ENCODE results near the gene MUC6. TPM values are rescaled to one million over a fixed set of nuclear protein-coding genes. Genes with fewer than 3 reads are reported as not detected.

Gene MUC6
- total RNA-seq, 4 donors from 2014 or later: 0.43 to 3.5 TPM; not detected in 2

DNA sequence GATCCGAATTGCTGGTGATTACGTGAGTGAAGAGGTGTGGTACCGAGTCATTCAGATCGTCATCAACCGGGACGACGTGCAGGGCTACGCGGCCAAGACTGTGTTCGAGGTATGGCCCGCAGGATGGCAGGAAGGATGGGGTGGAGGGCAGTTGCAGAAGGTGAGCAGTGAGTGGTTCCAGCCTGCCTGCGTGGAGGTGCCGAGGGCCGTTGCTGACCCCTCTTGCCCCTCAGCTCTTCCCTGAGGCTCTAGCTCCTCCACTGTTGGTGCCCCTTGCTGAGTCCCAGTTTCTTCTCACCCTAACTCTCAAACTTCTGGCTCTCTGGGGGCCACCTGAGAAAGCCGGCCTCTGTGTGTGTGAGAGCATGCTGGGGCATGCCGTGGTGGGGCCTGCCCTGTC is 43.9 kb downstream of the MUC6 start:
- Histone ChIP-seq H3K4me3 (no peak overlapping the region), H3K27ac (no peak overlapping the region), H3K9me3 (no peaks in the 10 kb centered on the region), H3K4me1 (no peaks in the 10 kb centered on the region), H3K36me3 (no peaks in the 10 kb centered on the region), H3K27me3 (no peaks in the 10 kb centered on the region)
- TF ChIP-seq POLR2A (IDR thresholded peaks at IDR 0.05) (no peak), CTCF (IDR thresholded peaks at IDR 0.05) (no peak)
- no peak for DNase-seq
- intact Hi-C loops (cut with DNase I; ENCODE audit: low total_unique reads): no loop called here

GRCh38 chr11:991711-992307 is 44.7 kb downstream of the MUC6 start:
- H3K4me1 ChIP-seq: no peaks in the 10 kb centered on the region
- H3K9me3 ChIP-seq: no peaks in the 10 kb centered on the region
- TF ChIP-seq POLR2A (IDR thresholded peaks at IDR 0.05) (no peak), CTCF (IDR thresholded peaks at IDR 0.05) (no peak)
- no peak overlapping the region for H3K27ac ChIP-seq
- H3K27me3 ChIP-seq: no peaks in the 10 kb centered on the region
- H3K4me3 ChIP-seq: no peak overlapping the region
- DNase-seq: no peak
- intact Hi-C loops (cut with DNase I; ENCODE audit: low total_unique reads): no loop called here
- H3K36me3 ChIP-seq: no peaks in the 10 kb centered on the region

- Histone ChIP-seq H3K27ac (no peak overlapping the region), H3K9me3 (no peaks in the 10 kb centered on the region), H3K4me3 (no peak overlapping the region), H3K4me1 (no peaks in the 10 kb centered on the region), H3K36me3 (no peaks in the 10 kb centered on the region), H3K27me3 (no peaks in the 10 kb centered on the region)
- intact Hi-C loops (cut with DNase I; ENCODE audit: low total_unique reads): no loop called here
- TF ChIP-seq CTCF (IDR thresholded peaks at IDR 0.05): no peak
- no peak for TF ChIP-seq POLR2A (IDR thresholded peaks at IDR 0.05)
- DNase-seq: no peak
These were observed 45.5 kb downstream of the MUC6 start for GRCh38 chr11:991034-991433.

- DNase-seq: no peak
- H3K4me3 ChIP-seq: no peak overlapping the region
- H3K27ac ChIP-seq: no peak overlapping the region
- H3K27me3 ChIP-seq: no peaks in the 10 kb centered on the region
- no peaks in the 10 kb centered on the region for H3K4me1 ChIP-seq
- no peak for TF ChIP-seq CTCF (IDR thresholded peaks at IDR 0.05)
- no peak for TF ChIP-seq POLR2A (IDR thresholded peaks at IDR 0.05)
- H3K36me3 ChIP-seq: no peaks in the 10 kb centered on the region
- H3K9me3 ChIP-seq: no peaks in the 10 kb centered on the region
- intact Hi-C loops (cut with DNase I; ENCODE audit: low total_unique reads): no loop called here
These were observed 46.4 kb downstream of the MUC6 start for GRCh38 chr11:990101-990500.

DNA sequence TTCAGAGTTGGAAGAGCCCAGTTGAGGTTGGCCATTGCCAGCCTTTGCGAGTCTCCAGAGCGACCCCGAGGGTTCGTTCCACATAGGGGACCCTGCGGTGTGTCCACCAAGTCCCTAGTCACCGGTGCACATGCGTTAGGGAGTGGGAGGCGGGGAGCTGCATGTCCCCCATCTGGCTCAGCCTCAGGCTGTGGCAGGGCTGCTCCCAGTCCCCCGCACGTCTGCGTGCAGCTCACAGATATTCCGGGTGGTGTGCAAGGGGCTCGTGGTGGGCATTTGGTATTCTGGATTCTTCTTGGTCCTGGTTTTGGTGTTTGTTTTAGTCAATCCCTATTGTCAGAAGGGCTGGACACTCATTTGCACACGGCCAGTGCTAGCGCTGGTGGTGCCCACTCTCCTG is 48.8 kb downstream of the MUC6 start:
- no peaks in the 10 kb centered on the region for H3K4me1 ChIP-seq
- H3K9me3 ChIP-seq: no peaks in the 10 kb centered on the region
- H3K27ac ChIP-seq: no peak overlapping the region
- no peak overlapping the region for H3K4me3 ChIP-seq
- no peaks in the 10 kb centered on the region for H3K36me3 ChIP-seq
- intact Hi-C loops (cut with DNase I; ENCODE audit: low total_unique reads): no loop called here
- DNase-seq: no peak
- TF ChIP-seq CTCF (IDR thresholded peaks at IDR 0.05): no peak
- TF ChIP-seq POLR2A (IDR thresholded peaks at IDR 0.05): no peak
- no peaks in the 10 kb centered on the region for H3K27me3 ChIP-seq

Measured in uterus (tissue), 4 donors.